GM18498 (cell line): Measurements from ENCODE around the gene UNC5C.
"Not testable (repeated sequence)": the region's sequence is repeated elsewhere in the genome, so short reads cannot be mapped to it uniquely, and the experiment has no call there.

Source experiments
- ATAC-seq: cut with Tn5 transposase; IDR thresholded peaks from one replicate; pipeline ENCODE4 v1.9.1; 2021; ENCODE audit warnings: mild to moderate bottlenecking, moderate library complexity; ENCODE audit not compliant: unreplicated experiment

The UNC5C gene

DNA sequence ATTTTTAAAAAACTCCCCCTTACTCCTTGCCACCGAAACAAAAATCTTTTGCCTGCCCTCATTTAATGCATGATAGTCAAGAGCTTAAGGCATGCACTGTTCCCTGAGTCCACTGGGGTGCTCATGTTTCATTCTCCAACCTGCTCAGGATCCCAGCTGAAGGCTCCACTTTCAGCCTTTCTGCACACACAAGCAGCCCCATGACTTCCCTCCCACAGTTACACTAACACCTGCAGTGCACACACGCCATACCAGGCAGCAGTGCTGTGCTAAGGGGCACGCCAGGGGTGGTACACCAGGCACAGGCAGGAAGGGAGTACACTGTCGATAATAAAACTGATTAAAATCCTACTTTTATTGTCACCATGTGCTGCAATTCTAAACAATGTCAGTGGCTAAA, 405.8 kb downstream of the UNC5C start:
- no peak for ATAC-seq

DNA sequence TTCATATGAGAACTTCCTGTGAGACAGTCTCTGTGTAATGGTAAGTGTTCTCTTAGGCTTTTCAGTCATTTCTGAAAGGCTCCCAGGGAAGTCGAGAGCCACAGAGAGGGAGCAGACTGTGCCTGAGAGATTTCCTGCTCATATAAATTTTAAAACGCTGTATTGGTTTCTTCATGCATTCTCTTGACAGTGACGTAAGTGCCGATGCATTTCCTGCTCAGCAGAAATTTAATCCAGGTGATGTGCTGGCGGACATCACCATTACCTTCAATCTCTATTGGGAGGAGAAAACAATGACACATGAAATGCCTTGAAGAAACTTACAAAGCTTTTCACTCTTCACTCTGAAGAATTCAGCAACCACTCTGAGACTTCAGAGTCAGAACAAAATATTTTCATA, 407.4 kb downstream of the UNC5C start:
- ATAC-seq, result no peak

DNA sequence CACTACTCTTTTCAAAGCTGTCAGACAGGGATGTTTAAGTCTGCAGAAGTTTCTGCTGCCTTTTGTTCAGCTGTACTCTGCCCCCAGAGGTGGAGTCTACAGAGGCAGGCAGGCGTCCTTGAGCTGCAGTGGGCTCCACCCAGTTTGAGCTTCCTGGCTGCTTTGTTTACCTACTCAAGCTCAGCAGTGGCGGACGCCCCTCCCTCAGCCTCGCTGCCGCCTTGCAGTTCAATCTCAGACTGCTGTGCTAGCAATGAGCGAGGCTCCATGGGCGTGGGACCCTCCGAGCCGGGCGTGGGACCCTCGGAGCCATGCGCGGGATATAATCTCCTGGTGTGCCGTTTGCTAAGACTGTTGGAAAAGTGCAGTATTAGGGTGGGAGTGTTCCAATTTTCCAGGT, 409.3 kb downstream of the UNC5C start:
- not testable (repeated sequence) for ATAC-seq

- ATAC-seq, result not testable (repeated sequence)
Observed at GRCh38 chr4:95134016-95134415, 414.8 kb downstream of the UNC5C start.

DNA sequence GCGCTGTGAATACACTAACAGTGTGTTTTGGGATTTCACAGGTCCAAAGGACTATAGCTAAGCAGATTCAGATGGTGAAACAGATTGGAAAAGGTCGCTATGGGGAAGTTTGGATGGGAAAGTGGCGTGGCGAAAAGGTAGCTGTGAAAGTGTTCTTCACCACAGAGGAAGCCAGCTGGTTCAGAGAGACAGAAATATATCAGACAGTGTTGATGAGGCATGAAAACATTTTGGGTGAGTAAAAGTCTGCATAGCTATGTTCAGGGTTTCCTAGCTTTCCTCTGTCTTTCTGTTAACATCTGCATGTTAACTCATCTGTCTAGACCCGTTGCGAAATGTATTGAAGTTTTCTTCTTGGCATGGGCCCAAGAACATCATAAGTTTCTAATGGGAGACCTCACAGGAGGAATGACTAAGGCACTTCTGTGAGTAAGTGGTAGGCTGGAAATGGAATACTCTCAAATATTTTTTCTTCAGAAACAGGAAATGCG, 418.9 kb downstream of the UNC5C start:
- no peak for ATAC-seq

GRCh38 chr4:95129031-95129430, 419.7 kb downstream of the UNC5C start:
- no peak for ATAC-seq

DNA sequence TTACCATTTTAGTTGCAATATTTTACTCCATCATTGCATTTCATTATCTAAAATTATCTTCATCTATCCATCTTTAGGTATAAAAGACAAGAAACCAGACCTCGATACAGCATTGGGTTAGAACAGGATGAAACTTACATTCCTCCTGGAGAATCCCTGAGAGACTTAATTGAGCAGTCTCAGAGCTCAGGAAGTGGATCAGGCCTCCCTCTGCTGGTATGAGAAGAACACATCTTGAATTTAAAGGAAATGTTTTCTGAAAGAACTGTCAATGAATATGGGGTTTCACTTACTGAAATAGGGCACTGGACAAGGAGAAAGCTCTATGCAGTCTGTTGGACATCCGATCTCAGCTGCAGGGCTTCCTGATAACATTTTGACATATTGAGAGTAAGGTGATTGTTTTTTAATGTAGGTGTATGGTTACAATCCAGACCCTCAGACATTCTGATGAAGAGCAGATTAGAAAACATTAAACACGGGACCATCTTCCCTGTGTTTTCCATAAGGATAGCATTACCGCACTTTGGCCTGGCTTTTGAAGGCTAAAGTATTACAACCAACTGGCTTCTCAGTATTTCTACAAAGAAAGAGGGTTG, 423.8 kb downstream of the UNC5C start:
- no peak for ATAC-seq

- ATAC-seq, result no peak
Observed at GRCh38 chr4:95122001-95122400, 426.8 kb downstream of the UNC5C start.

DNA sequence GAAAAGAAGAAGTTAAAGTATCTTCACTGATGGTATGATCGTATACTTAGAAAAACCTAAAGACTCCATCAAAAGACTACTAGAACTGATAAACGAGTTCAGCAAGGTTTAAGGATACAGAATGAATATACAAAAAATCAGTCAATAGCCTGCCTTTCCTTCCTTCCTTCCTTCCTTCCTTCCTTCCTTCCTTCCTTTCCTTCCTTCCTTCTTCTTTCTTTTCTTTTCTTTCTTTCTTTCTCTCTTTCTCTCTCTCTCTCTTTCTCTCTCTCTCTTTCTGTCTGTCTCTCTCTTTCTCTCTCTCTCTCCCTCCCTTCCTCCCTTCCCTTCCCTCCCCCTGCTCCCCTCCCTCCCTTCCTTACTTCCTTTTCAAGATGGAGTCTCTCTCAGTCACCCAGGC, 428.3 kb downstream of the UNC5C start:
- ATAC-seq, result no peak

GRCh38 chr4:95118497-95118896, 430.3 kb downstream of the UNC5C start:
- ATAC-seq, result no peak

DNA sequence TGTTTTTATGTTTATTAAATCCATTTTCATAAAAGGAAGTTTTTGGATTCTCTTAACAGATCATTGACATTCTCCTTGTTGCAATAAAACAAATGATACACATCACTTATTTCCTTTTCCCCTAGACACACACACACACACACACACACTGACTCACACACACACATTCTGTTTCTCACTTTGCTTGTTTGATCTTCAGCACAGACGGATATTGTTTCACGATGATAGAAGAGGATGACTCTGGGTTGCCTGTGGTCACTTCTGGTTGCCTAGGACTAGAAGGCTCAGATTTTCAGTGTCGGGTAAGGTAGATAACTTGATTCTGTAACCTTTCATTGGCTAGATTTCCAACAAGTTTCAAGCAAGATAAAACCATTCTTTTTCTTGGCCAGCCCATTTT, 434.3 kb downstream of the UNC5C start:
- ATAC-seq, result no peak
